GM21529 (cell line): ENCODE measurements around the gene RMI2.

Experiments
- ATAC-seq: cut with Tn5 transposase; IDR thresholded peaks from one replicate; pipeline ENCODE4 v1.9.1; 2021; ENCODE audit not compliant: unreplicated experiment

RMI2 gene

GRCh38 chr16:11380836-11381235 lies 35.6 kb downstream of the RMI2 start:
- ATAC-seq = no peak

- no peak for ATAC-seq
These were observed 38.4 kb downstream of the RMI2 start for GRCh38 chr16:11383481-11384183.

GRCh38 chr16:11384184-11384955 lies 39.1 kb downstream of the RMI2 start:
- no peak for ATAC-seq

GRCh38 chr16:11384956-11385586 lies 39.8 kb downstream of the RMI2 start:
- ATAC-seq = no peak

GRCh38 chr16:11386054-11386680 lies 40.9 kb downstream of the RMI2 start:
- no peak for ATAC-seq

GRCh38 chr16:11386791-11387546 lies 41.7 kb downstream of the RMI2 start:
- no peak for ATAC-seq

GRCh38 chr16:11389083-11389482 lies 43.8 kb downstream of the RMI2 start:
- no peak for ATAC-seq

GRCh38 chr16:11389631-11390565 lies 44.6 kb downstream of the RMI2 start:
- ATAC-seq = no peak

- ATAC-seq = no peak
These were observed 45.6 kb downstream of the RMI2 start for GRCh38 chr16:11390573-11391495.

GRCh38 chr16:11391576-11391975 lies 46.3 kb downstream of the RMI2 start:
- no peak for ATAC-seq

GRCh38 chr16:11392041-11392581 lies 46.9 kb downstream of the RMI2 start:
- no peak for ATAC-seq

GRCh38 chr16:11393366-11393765 lies 48.1 kb downstream of the RMI2 start:
- no peak for ATAC-seq

GRCh38 chr16:11393861-11394592 lies 48.8 kb downstream of the RMI2 start:
- no peak for ATAC-seq

GRCh38 chr16:11394593-11394960 lies 49.3 kb downstream of the RMI2 start:
- ATAC-seq = no peak

GRCh38 chr16:11395008-11395948 lies 50.0 kb downstream of the RMI2 start:
- no peak for ATAC-seq

- no peak for ATAC-seq
These were observed 50.6 kb downstream of the RMI2 start for GRCh38 chr16:11395949-11396240.
